CD4-positive, alpha-beta T cell treated with Interferon gamma for 1 hour (primary cell): ENCODE measurements around the gene ARHGAP35.
"Not testable (repeated sequence)": the region's sequence is repeated elsewhere in the genome, so short reads cannot be mapped to it uniquely, and the experiment has no call there.

Experiments
- DNase-seq: peaks from one replicate; pipeline ENCODE4 v3.0.0-alpha.2; 2020

ARHGAP35 gene

GRCh38 chr19:46871173-46871572 is 10.4 kb downstream of the ARHGAP35 start:
- DNase-seq: not testable (repeated sequence)

DNA sequence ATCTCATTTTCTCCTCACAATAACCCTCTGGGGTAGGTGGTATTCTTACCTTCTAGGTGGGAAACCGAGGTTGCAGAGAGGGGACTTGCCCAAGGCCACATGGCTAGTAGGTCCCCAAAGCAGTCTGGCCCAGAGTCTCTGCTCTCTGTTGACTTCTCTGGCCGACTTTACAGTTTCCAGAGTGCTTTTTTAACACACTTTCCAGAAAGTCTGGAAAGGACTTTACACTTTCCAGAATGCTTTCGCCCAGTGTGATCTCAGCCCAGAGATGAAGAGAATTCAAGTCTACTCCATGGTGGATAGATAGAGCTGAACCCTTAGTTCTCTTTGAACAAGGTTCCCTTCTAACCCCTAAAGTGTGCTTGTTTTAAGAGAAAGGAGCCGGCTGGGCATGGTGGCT is 12.2 kb downstream of the ARHGAP35 start:
- DNase-seq: no peak

- no peak for DNase-seq
Measured at GRCh38 chr19:46875234-46875633, 14.4 kb downstream of the ARHGAP35 start.

DNA sequence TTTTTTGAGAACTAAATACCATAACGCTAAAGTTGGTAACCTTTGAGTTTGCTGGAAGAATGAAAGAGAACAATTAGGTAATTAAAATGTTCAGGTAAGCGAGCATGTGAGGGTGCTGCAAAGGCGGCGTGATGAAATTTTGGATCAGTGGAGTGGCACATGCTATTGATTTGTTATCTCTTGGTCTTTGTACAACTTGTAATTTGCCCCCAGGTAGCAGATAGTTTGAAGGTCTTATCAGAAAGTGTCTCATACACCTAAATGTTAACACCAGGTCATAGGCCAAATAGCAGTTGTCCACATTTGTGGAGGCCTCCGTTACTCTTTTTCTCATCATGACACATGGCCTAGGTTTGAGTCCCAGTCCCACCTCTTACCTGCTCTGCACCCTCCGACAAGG is 14.9 kb downstream of the ARHGAP35 start:
- no peak for DNase-seq

DNA sequence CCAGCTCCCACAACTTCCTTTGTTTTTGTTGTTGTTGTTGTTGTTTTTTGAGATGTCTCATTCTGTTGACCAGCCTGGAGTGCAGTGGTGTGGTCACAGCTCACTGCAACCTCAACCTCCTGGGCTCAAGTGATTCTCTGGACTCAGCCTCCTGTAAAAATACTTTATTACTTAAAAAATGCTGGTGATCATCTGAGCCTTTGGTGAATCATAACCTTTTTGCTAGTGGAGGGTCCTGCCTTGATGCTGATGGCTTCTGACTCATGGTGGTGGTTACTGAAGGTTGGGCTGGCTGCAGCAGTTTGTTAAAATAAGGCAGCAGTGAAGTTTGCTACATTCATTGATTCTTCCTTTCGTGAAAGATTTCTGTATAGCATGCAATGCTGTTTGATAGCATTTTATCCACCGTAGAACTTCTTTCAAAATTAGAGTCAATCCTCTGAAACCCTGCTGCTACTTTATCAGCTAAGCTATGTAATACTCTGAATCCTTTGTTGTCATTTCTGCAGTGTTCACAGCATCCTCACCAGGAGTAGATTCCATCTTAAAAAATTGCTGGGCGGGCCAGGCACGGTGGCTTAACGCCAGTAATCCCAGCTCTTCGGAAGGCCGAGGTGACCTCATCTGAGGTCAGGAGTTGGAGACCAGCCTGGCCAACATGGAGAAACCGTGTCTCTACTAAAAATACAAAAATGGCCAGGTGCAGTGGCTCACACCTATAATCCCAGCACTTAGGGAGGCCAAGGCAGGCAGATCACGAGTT is 18.0 kb downstream of the ARHGAP35 start:
- DNase-seq: no peak

DNA sequence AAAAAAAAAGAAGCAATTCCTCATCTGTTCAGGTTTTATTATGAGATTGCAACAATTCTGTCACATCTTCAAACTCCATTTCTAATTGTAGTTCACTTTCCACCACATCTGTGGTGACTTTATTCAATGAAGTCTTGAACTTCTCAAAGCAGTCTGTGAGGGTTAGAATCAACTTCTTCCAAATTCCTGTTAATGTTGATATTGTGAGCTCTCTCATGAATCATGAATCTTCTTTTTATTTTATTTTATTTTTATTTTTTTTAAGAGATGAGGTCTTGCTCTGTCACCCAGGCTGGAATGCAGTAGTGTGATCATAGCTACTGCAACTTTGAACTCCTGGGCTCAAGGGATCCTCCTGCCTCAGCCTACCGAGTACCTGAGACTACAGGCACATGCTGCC is 19.6 kb downstream of the ARHGAP35 start:
- no peak for DNase-seq

GRCh38 chr19:46881092-46881491 is 20.3 kb downstream of the ARHGAP35 start:
- DNase-seq: no peak

DNA sequence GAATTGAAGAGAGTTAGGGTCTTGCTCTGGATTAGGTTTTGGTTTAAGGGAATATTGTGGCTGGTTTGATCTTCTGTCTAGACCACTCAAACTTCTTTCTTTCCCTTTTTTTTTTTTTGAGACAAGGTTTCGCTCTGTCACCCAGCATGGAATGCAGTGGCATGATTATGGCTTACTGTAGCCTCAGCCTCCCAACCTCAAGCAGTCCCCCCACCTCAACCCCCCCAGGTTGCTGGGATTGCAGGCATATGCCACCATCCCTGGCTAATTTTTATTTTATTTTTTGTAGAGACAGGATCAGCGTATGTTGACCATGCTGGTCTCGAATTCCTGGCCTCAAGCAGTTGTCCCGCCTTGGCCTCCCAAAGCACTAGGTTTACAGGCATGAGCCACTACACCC is 21.2 kb downstream of the ARHGAP35 start:
- DNase-seq: no peak

- DNase-seq: not testable (repeated sequence)
Measured at GRCh38 chr19:46882751-46883150, 22.0 kb downstream of the ARHGAP35 start.

DNA sequence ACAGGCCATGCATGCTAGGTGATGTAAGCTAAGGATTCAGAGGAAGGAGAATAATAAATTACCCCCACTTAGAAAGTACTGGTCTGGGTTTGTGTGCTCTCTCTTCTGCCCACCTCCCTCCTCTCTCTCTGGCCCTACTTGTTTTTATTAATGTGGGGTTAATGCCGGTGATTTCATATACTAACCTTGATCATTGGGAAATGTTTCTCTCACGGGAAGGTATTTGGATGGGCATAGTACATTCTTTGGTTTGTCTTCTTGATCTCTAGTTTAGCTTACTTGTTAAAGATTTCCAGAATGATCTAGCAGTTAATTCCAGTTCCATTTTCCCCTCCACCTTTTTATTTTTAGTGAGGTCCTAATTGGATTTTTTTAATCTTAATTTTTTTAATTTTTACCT is 24.6 kb downstream of the ARHGAP35 start:
- no peak for DNase-seq

- DNase-seq: no peak
Measured at GRCh38 chr19:46886546-46887239, 25.9 kb downstream of the ARHGAP35 start.

DNA sequence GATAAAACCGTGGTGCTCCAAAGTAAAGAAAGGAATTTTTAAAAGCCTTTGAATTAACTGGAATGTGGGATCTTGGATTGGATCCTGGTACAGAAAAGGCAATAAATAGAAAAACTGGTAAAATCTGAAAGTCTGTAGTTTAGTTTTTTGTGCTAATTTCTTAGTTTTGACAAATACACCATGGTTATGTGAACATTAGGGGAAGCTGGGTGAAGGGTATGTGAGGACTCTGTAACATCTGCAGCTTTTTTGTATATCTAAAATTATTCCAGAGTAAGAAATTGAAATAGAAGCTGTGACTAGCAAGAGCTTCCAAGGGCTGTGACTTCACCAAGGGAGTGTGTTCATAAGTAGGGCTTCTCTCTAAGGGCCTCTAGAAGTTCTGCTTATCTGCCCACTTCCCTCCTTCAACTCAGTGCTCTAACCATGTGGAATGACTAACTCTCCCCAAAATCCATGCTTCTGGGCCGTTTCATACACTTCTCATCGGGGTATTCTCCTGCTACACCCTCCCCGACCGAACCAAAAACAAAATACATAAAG is 26.5 kb downstream of the ARHGAP35 start:
- DNase-seq: no peak

DNA sequence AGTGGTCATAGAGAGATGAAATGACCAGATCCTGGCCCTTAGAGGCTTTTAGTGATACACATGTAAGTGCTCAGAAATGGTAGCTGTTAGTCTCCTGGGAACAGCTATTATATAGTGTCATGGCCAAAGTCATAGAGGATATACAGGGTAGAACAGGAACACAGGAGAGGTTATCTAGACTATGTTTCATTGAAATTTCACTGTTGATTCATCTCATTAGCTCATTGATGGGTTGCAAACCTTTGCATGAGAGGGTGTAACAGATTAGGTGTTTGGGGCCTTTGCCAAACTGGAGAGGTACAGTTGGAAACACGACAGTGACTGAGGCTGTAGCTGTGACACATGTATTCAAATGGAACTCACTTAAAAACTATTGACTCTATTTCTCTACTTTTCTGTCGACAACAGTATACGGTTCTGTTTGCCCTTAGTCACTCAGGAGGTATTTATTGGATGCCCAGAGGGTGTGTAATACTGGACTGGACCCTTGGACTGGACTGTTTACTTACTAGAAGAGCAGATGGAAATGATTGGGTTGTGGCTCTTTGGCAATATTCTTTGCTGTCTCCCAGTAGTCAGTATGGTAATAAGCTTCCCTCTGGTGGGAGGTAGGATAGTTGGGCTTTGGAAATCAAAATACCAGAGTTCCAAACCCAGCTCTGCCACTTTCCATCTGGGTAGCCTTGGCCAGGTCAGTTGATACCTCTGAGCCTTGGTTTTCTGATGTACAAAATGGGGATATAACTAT is 29.8 kb downstream of the ARHGAP35 start:
- no peak for DNase-seq

DNA sequence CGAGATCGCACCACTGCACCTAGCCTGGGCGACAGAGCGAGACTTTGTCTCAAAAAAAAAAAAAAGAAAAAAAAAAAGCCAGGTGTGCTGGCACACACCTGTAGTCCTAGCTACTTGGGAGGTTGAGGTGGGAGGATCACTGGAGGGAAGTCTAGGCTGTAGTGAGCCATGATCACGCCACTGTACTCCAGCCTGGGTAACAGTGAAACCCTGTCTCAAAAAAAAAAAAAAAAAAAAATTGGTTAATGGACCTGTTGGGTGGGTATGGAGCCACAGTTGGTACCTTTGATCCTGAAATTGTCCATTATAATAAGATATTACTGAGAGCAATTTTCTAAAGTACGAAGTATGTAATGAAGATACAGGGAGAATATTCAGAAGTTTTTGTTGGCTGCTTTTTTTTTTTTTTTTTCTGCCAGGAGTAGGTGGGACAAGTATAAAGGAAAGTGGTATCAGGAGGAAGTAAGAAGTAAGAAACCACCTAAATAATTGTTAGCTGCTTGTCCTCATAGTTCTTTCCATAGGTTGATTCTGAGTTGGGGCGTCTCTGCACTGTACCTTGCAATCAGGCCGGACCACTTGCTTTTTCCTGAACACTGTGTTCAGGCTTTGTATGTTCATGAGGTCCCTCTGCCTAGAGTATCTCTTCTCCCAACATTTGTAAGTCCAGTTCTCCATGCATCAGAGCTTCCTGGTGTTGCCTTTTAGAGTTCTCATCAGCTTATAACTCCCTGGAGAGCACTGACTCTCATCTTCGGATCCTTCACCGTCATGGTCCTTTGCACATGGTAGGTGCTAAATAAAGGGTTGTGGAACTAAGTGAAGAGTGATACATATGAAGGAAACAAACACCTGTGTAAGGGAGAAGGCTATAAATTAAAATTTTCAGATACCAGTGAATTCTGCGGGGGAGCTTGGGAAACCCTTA is 31.7 kb downstream of the ARHGAP35 start:
- DNase-seq: no peak

DNA sequence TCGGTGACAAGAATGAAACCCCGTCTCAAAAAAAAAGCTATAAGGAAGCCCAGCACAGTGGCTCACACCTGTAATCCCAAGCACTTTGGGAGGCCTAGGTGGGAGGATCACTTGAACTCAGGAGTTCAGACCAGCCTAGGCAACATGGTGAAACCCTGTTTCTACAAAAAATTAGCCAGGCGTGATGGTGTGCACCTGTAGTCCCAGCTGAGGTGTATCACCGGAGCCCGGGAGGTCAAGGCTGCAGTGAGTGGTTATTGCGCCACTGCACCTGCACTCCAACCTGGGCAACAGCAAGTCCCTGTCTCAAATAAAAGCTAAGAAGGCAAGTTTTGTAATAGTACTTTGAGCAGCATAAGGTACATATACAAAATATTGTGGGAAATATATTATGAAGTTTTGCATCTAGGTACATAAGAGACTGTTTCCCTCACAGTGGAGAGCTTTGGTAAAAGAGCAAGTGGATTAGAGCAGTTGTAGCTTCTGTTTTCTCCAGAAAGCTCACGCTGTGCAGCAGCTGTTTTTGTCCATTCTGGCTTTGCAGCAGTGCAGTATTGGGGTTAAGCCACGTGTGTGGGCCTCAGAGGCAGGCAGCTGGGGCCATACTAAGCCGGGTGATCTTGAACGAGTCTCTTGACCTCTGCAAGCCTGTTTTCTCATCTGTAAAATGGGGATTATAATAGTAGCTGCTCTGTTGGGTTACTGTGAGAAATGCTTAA is 35.4 kb downstream of the ARHGAP35 start:
- no peak for DNase-seq

GRCh38 chr19:46898731-46899130 is 37.9 kb downstream of the ARHGAP35 start:
- DNase-seq: no peak

- DNase-seq: no peak
Measured at GRCh38 chr19:46900341-46900740, 39.5 kb downstream of the ARHGAP35 start.

- no peak for DNase-seq
Measured at GRCh38 chr19:46901701-46902401, 41.1 kb downstream of the ARHGAP35 start.

GRCh38 chr19:46902402-46902766 is 41.6 kb downstream of the ARHGAP35 start:
- DNase-seq: no peak

GRCh38 chr19:46903458-46903857 is 42.7 kb downstream of the ARHGAP35 start:
- DNase-seq: no peak
